Esophagus muscularis mucosa (tissue), 4 donors: ENCODE data around the gene SLFN5. TPM values are rescaled to one million over a fixed set of nuclear protein-coding genes. Genes with fewer than 3 reads are reported as not detected.

Experiments used
- DNase-seq: peaks from one replicate; pipeline ENCODE4 v3.0.0-alpha.2; 2017; ENCODE audit errors: extremely low spot score
- H3K27ac ChIP-seq, 4 donors: fragments of 200-600 bp; sonication (generic); replicated peaks in 1 of 4; 1 replicate in 3 of 4; 2 replicates in 1 of 4; pipeline ENCODE4 v1.5.1; 2016 to 2019; ENCODE audit warnings: mild to moderate bottlenecking in 1 of 4
- H3K27me3 ChIP-seq, 4 donors: fragments of 200-600 bp; sonication (generic); one replicate each; pipeline versions ENCODE4 v1.5.1 to v1.6.0; 2016 to 2019
- H3K36me3 ChIP-seq, 4 donors: fragments of 200-600 bp; sonication (generic); one replicate each; pipeline ENCODE4 v1.5.1; 2016 to 2019
- H3K4me1 ChIP-seq, 4 donors: fragments of 200-600 bp; sonication (generic); one replicate each; pipeline ENCODE4 v1.5.1; 2016 to 2019
- H3K4me3 ChIP-seq, 4 donors: fragments of 200-600 bp; sonication (generic); 1 replicate in 2 of 4; 2 replicates in 2 of 4; pipeline ENCODE4 v1.5.1; 2016 to 2019; ENCODE audit warnings: mild to moderate bottlenecking in 4 of 4, moderate library complexity in 1 of 4
- H3K9me3 ChIP-seq, 4 donors: fragments of 200-600 bp; sonication (generic); 1 replicate in 3 of 4; 2 replicates in 1 of 4; pipeline ENCODE4 v1.5.1; 2016 to 2019
- CTCF ChIP-seq, 3 experiments: fragments of 200-600 bp in 2 of 3; fragments of 450-650 bp in 1 of 3; sonication (generic) in 2 of 3; IDR thresholded peaks; one replicate each; pipeline ENCODE4 v1.5.1; 2017 to 2019; ENCODE audit warnings: antibody characterized with exemption in 3 of 3, mild to moderate bottlenecking in 2 of 3, moderate library complexity in 1 of 3
- EP300 ChIP-seq: sonication (generic); formaldehyde crosslinking; IDR thresholded peaks from one replicate; pipeline ENCODE4 v1.6.1; 2017; ENCODE audit warnings: antibody characterized with exemption
- POLR2A ChIP-seq: fragments of 450-650 bp; IDR thresholded peaks from one replicate; pipeline ENCODE4 v1.6.1; 2017; ENCODE audit warnings: antibody characterized with exemption, moderate library complexity, mild to moderate bottlenecking, low read depth
- POLR2AphosphoS5 ChIP-seq, 2 donors: sonication (generic); formaldehyde crosslinking; IDR thresholded peaks; one replicate each; pipeline ENCODE4 v1.6.1; 2017; ENCODE audit warnings: antibody characterized with exemption in 2 of 2
- WGBS: methylation state at CpG from one replicate; pipeline ENCODE4 v1.1.5; 2018; 5-methylcytosine and 5-hydroxymethylcytosine counted together
- intact Hi-C: fragments of 100-400 bp; cut with DNase I; formaldehyde crosslinking; loops from one replicate; pipeline ENCODE4 v1.15.1; 2023
- total RNA-seq, 4 donors: library from RNA; depleted of rRNA; stranded (reverse); fragments of >200 nt; gene quantifications; one replicate each; pipeline versions ENCODE4 v1.1.0 to v1.2.1, GENCODE V29; 2016

Gene SLFN5
- total RNA-seq, 4 donors from 2014 or later = 17.9 to 33.4 (median 26.9) TPM

GRCh38 chr17:35284955-35285354, 42.1 kb downstream of the SLFN5 start:
- no peak overlapping the region for H3K4me3 ChIP-seq
- WGBS = 74% methylated on average over 2 of the region's 2 CpGs

GRCh38 chr17:35286120-35286781, 43.4 kb downstream of the SLFN5 start:
- Histone ChIP-seq H3K4me1 (no peaks in the 10 kb centered on the region), H3K27me3 (no peaks in the 10 kb centered on the region), H3K9me3 (peaks cover 0 to 7% (median 0%) of the 10 kb centered on the region in 4 donors), H3K27ac (no peak overlapping the region), H3K36me3 (no peaks in the 10 kb centered on the region), H3K4me3 (no peak overlapping the region)
- TF ChIP-seq CTCF (IDR thresholded peaks at IDR 0.05) (no peak), EP300 (no peak), POLR2AphosphoS5 (IDR thresholded peaks at IDR 0.05) (no peak), POLR2A (no peak)
- intact Hi-C loops = no loop called here
- WGBS = 67% methylated on average over 2 of the region's 2 CpGs
- DNase-seq = no peak

More at GRCh38 chr17:35284955-35285354, 42.1 kb downstream of the SLFN5 start:
- H3K9me3 ChIP-seq = peaks cover 0 to 7% (median 0%) of the 10 kb centered on the region in 4 donors
- no peaks in the 10 kb centered on the region for H3K4me1 ChIP-seq
- intact Hi-C loops = no loop called here
- DNase-seq = no peak
- TF ChIP-seq EP300 (no peak), POLR2A (no peak), POLR2AphosphoS5 (IDR thresholded peaks at IDR 0.05) (no peak), CTCF (IDR thresholded peaks at IDR 0.05) (no peak)
- no peaks in the 10 kb centered on the region for H3K36me3 ChIP-seq
- H3K27ac ChIP-seq = no peak overlapping the region
- H3K27me3 ChIP-seq = no peaks in the 10 kb centered on the region

GRCh38 chr17:35287286-35287811, 44.5 kb downstream of the SLFN5 start:
- WGBS = 67% methylated on average over 1 of the region's 1 CpG
- intact Hi-C loops = no loop called here

DNA sequence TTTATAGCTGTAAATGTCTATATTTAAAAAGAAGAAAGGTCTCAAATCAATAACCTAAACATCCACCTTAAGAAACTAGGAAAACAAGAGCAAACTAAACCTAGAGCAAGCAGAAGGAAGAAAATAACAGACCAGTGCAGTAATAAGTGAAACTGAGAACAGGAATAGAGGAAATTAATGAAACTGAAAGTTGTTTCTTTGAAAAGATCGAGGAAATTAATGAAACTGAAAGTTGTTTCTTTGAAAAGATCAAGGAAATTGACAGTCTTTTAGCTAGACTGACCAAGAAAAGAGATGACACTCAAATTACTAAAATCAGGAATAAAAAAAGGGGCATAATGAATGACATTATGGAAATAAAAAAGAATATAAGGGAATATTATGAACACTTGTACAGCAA, 46.4 kb downstream of the SLFN5 start:
- intact Hi-C loops = no loop called here
- Histone ChIP-seq H3K36me3 (no peaks in the 10 kb centered on the region), H3K27ac (no peak overlapping the region), H3K4me1 (no peaks in the 10 kb centered on the region), H3K9me3 (peaks cover 0 to 7% (median 0%) of the 10 kb centered on the region in 4 donors), H3K27me3 (no peaks in the 10 kb centered on the region), H3K4me3 (no peak overlapping the region)
- WGBS = 72% methylated on average over 1 of the region's 1 CpG
- no peak for TF ChIP-seq POLR2A
- no peak for TF ChIP-seq POLR2AphosphoS5 (IDR thresholded peaks at IDR 0.05)
- TF ChIP-seq CTCF (IDR thresholded peaks at IDR 0.05) = no peak
- no peak for DNase-seq

More at GRCh38 chr17:35287286-35287811, 44.5 kb downstream of the SLFN5 start:
- Histone ChIP-seq H3K9me3 (peaks cover 0 to 7% (median 0%) of the 10 kb centered on the region in 4 donors), H3K27ac (no peak overlapping the region), H3K36me3 (no peaks in the 10 kb centered on the region), H3K4me3 (no peak overlapping the region), H3K4me1 (no peaks in the 10 kb centered on the region), H3K27me3 (no peaks in the 10 kb centered on the region)
- TF ChIP-seq POLR2AphosphoS5 (IDR thresholded peaks at IDR 0.05) = no peak
- TF ChIP-seq EP300 = no peak
- TF ChIP-seq CTCF (IDR thresholded peaks at IDR 0.05) = no peak
- no peak for TF ChIP-seq POLR2A
- no peak for DNase-seq
